OCI-LY3 (cell line): ENCODE measurements around the gene TBC1D5.
"Not testable (repeated sequence)": the region's sequence is repeated elsewhere in the genome, so short reads cannot be mapped to it uniquely, and the experiment has no call there.

Experiments used
- H2AFZ ChIP-seq: fragments of 200-600, 300-600 bp; shearing (Covaris generic); 2 replicates; pipeline ENCODE4 v1.6.0; 2014; ENCODE audit warnings: antibody characterized with exemption, low read depth, low read length
- H3K27ac ChIP-seq: fragments of 200-600, 300-600 bp; sonication (generic); 2 replicates; pipeline ENCODE4 v1.5.1; 2014; ENCODE audit warnings: mild to moderate bottlenecking, low read length, moderate library complexity, mixed read lengths
- H3K27me3 ChIP-seq: fragments of 200-600, 300-600 bp; sonication (generic); 2 replicates; pipeline ENCODE4 v1.6.1; 2014; ENCODE audit warnings: low read depth, low read length, mixed read lengths
- H3K36me3 ChIP-seq: fragments of 200-600, 300-600 bp; sonication (generic); replicated peaks from 2 replicates; pipeline ENCODE3; 2014; ENCODE audit warnings: low read depth, low read length, mixed read lengths
- H3K4me1 ChIP-seq: fragments of 300-600, 200-600 bp; sonication (generic); 2 replicates; pipeline ENCODE4 v1.6.1; 2014; ENCODE audit warnings: low read length, mixed read lengths
- H3K4me2 ChIP-seq: fragments of 200-600, 300-600 bp; sonication (generic); 2 replicates; pipeline ENCODE4 v1.6.1; 2014; ENCODE audit warnings: low read length, mixed read lengths
- H3K4me3 ChIP-seq: fragments of 300-600, 200-600 bp; sonication (generic); 2 replicates; pipeline ENCODE4 v1.5.1; 2014; ENCODE audit warnings: antibody characterized with exemption, mild to moderate bottlenecking, low read length, moderate library complexity
- H3K79me2 ChIP-seq: fragments of 300-600, 200-600 bp; shearing (Covaris generic); 2 replicates; pipeline ENCODE4 v1.6.1; 2014; ENCODE audit warnings: mild to moderate bottlenecking, low read length, mixed read lengths
- H3K9ac ChIP-seq: fragments of 300-600, 200-600 bp; shearing (Covaris generic); 2 replicates; pipeline ENCODE4 v1.6.0; 2014; ENCODE audit warnings: mild to moderate bottlenecking, low read length, moderate library complexity
- H3K9me3 ChIP-seq: fragments of 200-600, 300-600 bp; shearing (Covaris generic); 2 replicates; pipeline ENCODE4 v1.6.1; 2014; ENCODE audit warnings: low read length, mixed read lengths; ENCODE audit not compliant: insufficient read depth
- H4K20me1 ChIP-seq: fragments of 200-600, 300-600 bp; sonication (generic); 2 replicates; pipeline ENCODE4 v1.6.1; 2016; ENCODE audit warnings: low read length, mixed read lengths; ENCODE audit not compliant: insufficient read depth
- CTCF ChIP-seq: fragments of 200-600, 300-600 bp; sonication (generic); IDR thresholded peaks from 2 replicates; pipeline ENCODE4 v1.5.1; 2014; ENCODE audit warnings: antibody characterized with exemption, low read length, low read depth
- EZH2phosphoT487 ChIP-seq: fragments of 200-600 bp; shearing (Covaris generic); IDR thresholded peaks from 2 replicates; pipeline ENCODE4 v1.6.1; 2018; ENCODE audit warnings: antibody characterized with exemption, mixed run types, low read depth

Gene TBC1D5

GRCh38 chr3:17777326-17777725, 34.9 kb upstream of the TBC1D5 start:
- H3K9me3 ChIP-seq, H3K36me3 ChIP-seq, H3K9ac ChIP-seq, H3K4me3 ChIP-seq, H3K27me3 ChIP-seq, H2AFZ ChIP-seq, H4K20me1 ChIP-seq, H3K79me2 ChIP-seq, H3K4me2 ChIP-seq, H3K27ac ChIP-seq: not testable (repeated sequence)
- H3K4me1 ChIP-seq: peaks cover 14% of the 10 kb centered on the region

GRCh38 chr3:17775073-17775472, 32.6 kb upstream of the TBC1D5 start:
- Histone ChIP-seq H3K79me2 (no peaks in the 10 kb centered on the region), H4K20me1 (no peaks in the 10 kb centered on the region), H3K4me1 (peaks cover 11% of the 10 kb centered on the region), H3K36me3 (no peaks in the 10 kb centered on the region), H2AFZ (no peak overlapping the region), H3K9ac (no peak overlapping the region), H3K4me3 (no peak overlapping the region), H3K27me3 (no peaks in the 10 kb centered on the region), H3K9me3 (no peaks in the 10 kb centered on the region), H3K4me2 (no peak overlapping the region), H3K27ac (no peak overlapping the region)
- TF ChIP-seq CTCF: no peak
- TF ChIP-seq EZH2phosphoT487: no peak

GRCh38 chr3:17774180-17774910, 31.9 kb upstream of the TBC1D5 start:
- H3K27ac ChIP-seq, H3K36me3 ChIP-seq, H2AFZ ChIP-seq, H3K27me3 ChIP-seq, H3K9me3 ChIP-seq, H3K4me1 ChIP-seq, H3K4me2 ChIP-seq, H4K20me1 ChIP-seq, H3K4me3 ChIP-seq, H3K79me2 ChIP-seq, H3K9ac ChIP-seq: not testable (repeated sequence)

- Histone ChIP-seq H3K27me3 (no peaks in the 10 kb centered on the region), H3K4me1 (no peaks in the 10 kb centered on the region), H3K4me3 (no peak overlapping the region), H3K9ac (no peak overlapping the region), H3K36me3 (no peaks in the 10 kb centered on the region), H3K27ac (no peak overlapping the region), H4K20me1 (no peaks in the 10 kb centered on the region), H2AFZ (no peak overlapping the region), H3K4me2 (no peak overlapping the region), H3K79me2 (no peaks in the 10 kb centered on the region), H3K9me3 (no peaks in the 10 kb centered on the region)
- no peak for TF ChIP-seq EZH2phosphoT487
- no peak for TF ChIP-seq CTCF
Measured at GRCh38 chr3:17772556-17772955, 30.1 kb upstream of the TBC1D5 start.

DNA sequence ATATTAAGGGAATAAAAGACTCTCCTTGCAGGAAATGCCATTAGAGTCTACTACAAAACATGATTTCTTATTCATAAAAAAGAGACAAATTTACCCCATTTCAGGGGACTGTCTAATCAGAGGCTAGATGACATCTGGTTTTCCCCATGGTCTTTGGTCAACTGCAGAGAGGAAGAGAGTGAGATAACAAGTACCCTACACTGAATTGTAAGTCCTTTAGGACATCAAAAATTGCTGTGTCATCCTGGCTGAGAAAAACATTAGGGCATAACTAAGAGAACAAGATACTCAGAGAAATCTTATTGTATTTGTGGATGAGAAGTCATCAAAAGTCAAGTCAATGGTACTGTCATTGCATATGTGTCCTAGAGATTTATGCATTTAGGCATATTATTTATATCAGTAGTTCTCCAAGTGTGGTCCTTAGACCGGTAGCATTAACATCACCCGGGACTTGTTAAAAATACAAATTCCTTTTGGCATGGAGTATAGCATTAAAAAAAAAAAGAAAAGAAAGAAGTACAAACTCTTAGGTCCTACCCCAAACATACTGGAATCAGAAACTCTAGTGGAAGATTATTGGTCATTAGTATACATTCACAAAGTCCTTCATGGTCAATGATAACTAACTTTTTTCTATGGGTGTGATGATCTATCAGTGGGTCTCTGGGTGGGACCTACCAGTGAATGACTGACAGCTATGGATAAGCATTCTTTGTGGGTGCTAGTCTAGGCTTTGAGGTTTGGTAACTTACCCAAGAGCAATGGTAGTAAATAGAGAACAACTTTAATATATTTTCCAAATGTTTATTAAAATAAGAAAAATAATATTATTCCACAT, 29.0 kb upstream of the TBC1D5 start:
- H3K79me2 ChIP-seq: no peaks in the 10 kb centered on the region
- no peak overlapping the region for H3K27ac ChIP-seq
- TF ChIP-seq CTCF (no peak), EZH2phosphoT487 (no peak)
- H4K20me1 ChIP-seq: no peaks in the 10 kb centered on the region
- no peaks in the 10 kb centered on the region for H3K27me3 ChIP-seq
- no peak overlapping the region for H3K4me3 ChIP-seq
- peaks cover 2% of the 10 kb centered on the region for H3K4me1 ChIP-seq
- no peak overlapping the region for H3K9ac ChIP-seq
- H3K36me3 ChIP-seq: no peaks in the 10 kb centered on the region
- H3K4me2 ChIP-seq: no peak overlapping the region
- H2AFZ ChIP-seq: no peak overlapping the region
- no peaks in the 10 kb centered on the region for H3K9me3 ChIP-seq
